ENCODE data around the gene PRSS8. TPM values are rescaled to one million over a fixed set of nuclear protein-coding genes. Genes with fewer than 3 reads are reported as not detected.
A peak's percentile ranks its signal among the peaks of the same experiment; 100 is the strongest.

The PRSS8 gene
- polyA plus RNA-seq, 3 donors: 0.15 TPM; not detected in 2

GRCh38 chr16:31085411-31085810, 50.1 kb downstream of the PRSS8 start:
- no peak for TF ChIP-seq CTCF (IDR thresholded peaks at IDR 0.05)
- H3K36me3 Mint-ChIP-seq: peaks cover 36 to 60% of the 10 kb centered on the region in 2 donors
- H3K36me3 ChIP-seq (replicated peaks in 1 of 2; ENCODE audit: control insufficient read depth in 1 of 2, insufficient read depth in 2 of 2, low read length in 2 of 2): peaks cover 36 to 85% of the 10 kb centered on the region in 2 donors

GRCh38 chr16:31084584-31085302, 50.8 kb downstream of the PRSS8 start:
- H3K27me3 Mint-ChIP-seq (ENCODE audit: low read depth in 3 of 3): peaks cover 0 to 3% (median 3%) of the 10 kb centered on the region in 3 donors
- DNase-seq: no peak

More at GRCh38 chr16:31085411-31085810, 50.1 kb downstream of the PRSS8 start:
- H3K27ac ChIP-seq (ENCODE audit: low read depth in 1 of 2, low read length in 2 of 2): no peak overlapping the region
- H3K4me1 Mint-ChIP-seq: peaks cover 12% of the 10 kb centered on the region
- no peaks in the 10 kb centered on the region for H3K9me3 ChIP-seq (replicated peaks in 1 of 2; ENCODE audit: control insufficient read depth in 1 of 2, insufficient read depth in 1 of 2, low read length in 2 of 2)
- no peak overlapping the region for H3K4me3 ChIP-seq (replicated peaks in 1 of 3; ENCODE audit: low read depth in 2 of 3, low read length in 3 of 3)
- no peak overlapping the region for H3K9ac ChIP-seq (ENCODE audit: insufficient read depth, low read length, poor library complexity, severe bottlenecking)
- peak overlapping the region in 3 of 7 donors; percentile 27 to 63 (median 41) for H3K27ac Mint-ChIP-seq
- no peak overlapping the region for H2AFZ ChIP-seq (ENCODE audit: insufficient read depth, low read depth, low read length, poor library complexity, severe bottlenecking)
- peaks cover 0 to 10% of the 10 kb centered on the region in 2 donors for H3K4me1 ChIP-seq (ENCODE audit: control insufficient read depth in 1 of 2, insufficient read depth in 2 of 2, low read length in 2 of 2)
- intact Hi-C loops (cut with micrococcal nuclease): no loop called here
- no peaks in the 10 kb centered on the region for H3K9me3 Mint-ChIP-seq
- no peak overlapping the region for H3K4me3 Mint-ChIP-seq
- WGBS (ENCODE audit: insufficient coverage): 97% methylated on average over 8 of the region's 8 CpGs
- no peak for DNase-seq
- H3K4me2 ChIP-seq (replicated peaks; ENCODE audit: extremely low read depth, low read length, poor library complexity, severe bottlenecking): no peak overlapping the region
- H4K20me1 ChIP-seq (ENCODE audit: insufficient read depth, low read length): peaks cover 47% of the 10 kb centered on the region
- H3K79me2 ChIP-seq (ENCODE audit: insufficient read depth, low read length): peaks cover 21% of the 10 kb centered on the region
- H3K27me3 ChIP-seq (ENCODE audit: control insufficient read depth in 2 of 2, insufficient read depth in 2 of 2, low read length in 2 of 2): no peaks in the 10 kb centered on the region
- H3K27me3 Mint-ChIP-seq (ENCODE audit: low read depth in 3 of 3): peaks cover 0 to 3% (median 3%) of the 10 kb centered on the region in 3 donors

More at GRCh38 chr16:31084584-31085302, 50.8 kb downstream of the PRSS8 start:
- H3K27ac Mint-ChIP-seq: no peak overlapping the region
- no peak for TF ChIP-seq CTCF (IDR thresholded peaks at IDR 0.05)
- Histone ChIP-seq H3K36me3 (replicated peaks in 1 of 2; ENCODE audit: control insufficient read depth in 1 of 2, insufficient read depth in 2 of 2, low read length in 2 of 2) (peaks cover 41 to 85% of the 10 kb centered on the region in 2 donors), H3K4me3 (replicated peaks in 1 of 3; ENCODE audit: low read depth in 2 of 3, low read length in 3 of 3) (no peak overlapping the region), H3K27me3 (ENCODE audit: control insufficient read depth in 2 of 2, insufficient read depth in 2 of 2, low read length in 2 of 2) (no peaks in the 10 kb centered on the region), H3K27ac (ENCODE audit: low read depth in 1 of 2, low read length in 2 of 2) (no peak overlapping the region), H3K4me1 (ENCODE audit: control insufficient read depth in 1 of 2, insufficient read depth in 2 of 2, low read length in 2 of 2) (peaks cover 0 to 10% of the 10 kb centered on the region in 2 donors), H3K4me2 (replicated peaks; ENCODE audit: extremely low read depth, low read length, poor library complexity, severe bottlenecking) (no peak overlapping the region), H2AFZ (ENCODE audit: insufficient read depth, low read depth, low read length, poor library complexity, severe bottlenecking) (no peak overlapping the region), H3K79me2 (ENCODE audit: insufficient read depth, low read length) (peaks cover 27% of the 10 kb centered on the region), H3K9me3 (replicated peaks in 1 of 2; ENCODE audit: control insufficient read depth in 1 of 2, insufficient read depth in 1 of 2, low read length in 2 of 2) (no peaks in the 10 kb centered on the region), H3K9ac (ENCODE audit: insufficient read depth, low read length, poor library complexity, severe bottlenecking) (no peak overlapping the region), H4K20me1 (ENCODE audit: insufficient read depth, low read length) (peaks cover 53% of the 10 kb centered on the region)
- H3K9me3 Mint-ChIP-seq: no peaks in the 10 kb centered on the region
- WGBS (ENCODE audit: insufficient coverage): 95% methylated on average over 15 of the region's 16 CpGs
- no peak overlapping the region for H3K4me3 Mint-ChIP-seq
- intact Hi-C loops (cut with micrococcal nuclease): no loop called here
- H3K4me1 Mint-ChIP-seq: peaks cover 12% of the 10 kb centered on the region
- H3K36me3 Mint-ChIP-seq: peaks cover 37 to 64% of the 10 kb centered on the region in 2 donors
